T-helper 2 cell (primary cell): Measurements from ENCODE around the gene GATA3.
"Not testable (repeated sequence)": the region's sequence is repeated elsewhere in the genome, so short reads cannot be mapped to it uniquely, and the experiment has no call there.

Experiments used
- DNase-seq, 5 experiments: peaks; one replicate each; pipeline versions ENCODE4 v3.0.0 to v3.0.0-alpha.2; 2012 to 2022
- total RNA-seq, 2 donors: gene quantifications; one replicate each; lab custom pipeline; 2026; lab: John Stamatoyannopoulos, UW

GATA3 gene
- 112 to 148 reads per million in 2 donors for total RNA-seq

DNA sequence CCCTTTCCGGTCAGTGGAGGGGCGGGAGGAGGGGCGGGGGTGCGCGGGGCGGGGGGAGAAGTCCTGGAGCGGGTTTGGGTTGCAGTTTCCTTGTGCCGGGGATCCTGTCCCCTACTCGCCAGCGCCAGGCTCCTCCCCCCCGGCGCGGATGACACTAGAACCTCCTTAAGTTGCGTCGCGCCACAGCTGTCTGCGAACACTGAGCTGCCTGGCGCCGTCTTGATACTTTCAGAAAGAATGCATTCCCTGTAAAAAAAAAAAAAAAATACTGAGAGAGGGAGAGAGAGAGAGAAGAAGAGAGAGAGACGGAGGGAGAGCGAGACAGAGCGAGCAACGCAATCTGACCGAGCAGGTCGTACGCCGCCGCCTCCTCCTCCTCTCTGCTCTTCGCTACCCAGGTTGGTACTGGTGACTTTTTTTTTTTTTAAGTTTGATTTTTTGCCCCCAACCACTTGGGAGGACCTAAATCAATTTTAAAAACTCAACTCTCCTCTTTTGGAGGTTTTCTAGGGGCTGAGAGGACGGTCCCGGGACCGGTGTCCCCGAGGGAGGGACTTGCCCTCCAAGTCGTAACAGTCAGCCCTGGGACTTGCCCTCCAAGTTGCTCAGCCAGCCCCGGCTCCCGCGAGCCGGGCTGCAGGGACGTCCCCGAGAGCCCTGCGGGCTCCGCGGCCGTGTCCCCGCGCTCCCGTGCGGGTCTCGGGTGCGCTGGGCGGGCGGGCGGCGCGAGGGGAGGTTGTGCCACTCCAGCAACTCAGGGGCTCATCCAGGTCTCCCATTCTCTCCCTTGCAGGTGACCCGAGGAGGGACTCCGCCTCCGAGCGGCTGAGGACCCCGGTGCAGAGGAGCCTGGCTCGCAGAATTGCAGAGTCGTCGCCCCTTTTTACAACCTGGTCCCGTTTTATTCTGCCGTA, at the start of gene GATA3:
TSS of gene GATA3 (plus strand) at position 195 of the 914 bp plus-strand sequence. CDS start 968 bp downstream, outside the sequence.
- peak; percentile 73 to 97 (median 77) for DNase-seq

DNA sequence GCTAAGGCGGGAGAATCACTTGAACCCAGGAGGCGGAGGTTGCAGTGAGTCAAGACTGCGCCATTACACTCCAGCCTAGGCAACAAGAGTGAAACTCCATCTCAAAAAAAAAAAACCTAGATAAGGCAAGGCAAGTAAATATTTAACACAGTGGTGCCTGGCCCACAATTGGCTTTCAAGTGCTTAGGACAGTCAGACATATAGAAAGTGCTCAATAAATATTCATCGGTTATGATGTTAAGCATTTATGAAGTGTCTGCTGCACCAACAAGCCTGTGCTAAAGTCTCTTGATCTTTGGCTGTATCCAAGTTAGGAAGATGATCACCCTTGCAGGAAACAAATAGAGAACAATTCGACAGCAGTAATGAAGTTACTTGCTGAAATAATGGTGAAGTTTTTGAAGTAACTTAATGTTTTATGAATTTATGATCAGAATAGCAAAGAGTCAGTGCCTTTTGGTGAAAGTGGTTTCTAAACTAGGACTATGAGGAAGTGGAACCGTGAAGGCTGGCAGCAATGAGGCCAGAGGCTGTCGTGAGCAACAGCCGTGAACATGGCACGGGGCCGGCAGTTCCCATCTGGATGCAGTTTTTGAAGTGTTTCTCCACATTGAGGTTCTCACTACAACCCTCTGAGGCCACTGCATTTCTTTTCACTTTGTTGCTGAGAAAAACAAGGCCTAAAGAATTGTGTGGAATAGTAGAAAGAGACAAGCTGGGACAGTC, 48.1 kb upstream of the GATA3 start:
- DNase-seq: no peak

DNA sequence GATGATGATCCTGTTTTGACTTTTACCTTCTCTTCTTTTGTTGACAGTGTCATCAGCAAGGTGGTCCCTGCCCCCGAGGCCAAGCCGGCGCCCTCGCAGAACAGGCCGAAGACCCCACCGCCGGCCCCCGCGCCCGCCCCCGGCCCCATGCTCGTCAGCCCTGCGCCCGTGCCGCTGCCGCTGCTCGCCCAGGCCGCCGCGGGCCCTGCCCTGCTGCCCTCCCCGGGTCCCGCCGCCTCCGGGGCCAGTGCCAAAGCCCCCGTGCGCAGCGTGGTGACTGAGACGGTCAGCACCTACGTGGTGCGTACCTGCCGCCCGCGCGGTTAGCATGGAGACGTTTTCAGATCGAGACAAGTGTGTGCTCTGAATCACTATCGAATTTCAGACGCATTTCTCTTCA, 45.5 kb upstream of the GATA3 start:
- no peak for DNase-seq

GRCh38 chr10:8013006-8013405, 41.5 kb upstream of the GATA3 start:
- no peak for DNase-seq

DNA sequence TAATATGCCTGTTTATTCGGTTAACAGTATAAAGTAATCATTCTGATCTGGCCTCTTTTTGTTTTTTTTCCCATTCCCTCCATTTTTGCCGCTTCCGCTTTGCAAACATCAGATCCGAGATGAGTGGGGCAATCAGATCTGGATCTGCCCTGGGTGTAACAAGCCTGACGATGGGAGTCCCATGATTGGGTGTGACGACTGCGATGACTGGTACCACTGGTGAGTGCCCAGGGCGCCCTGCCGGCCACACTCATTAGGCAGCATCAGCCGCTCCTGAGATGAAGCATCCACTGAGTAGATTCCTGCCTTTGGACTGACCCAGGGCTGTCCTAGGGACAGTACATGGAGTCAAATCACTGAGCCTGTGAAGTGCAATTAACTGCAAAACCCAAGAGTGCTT, 40.9 kb upstream of the GATA3 start:
- no peak for DNase-seq

DNA sequence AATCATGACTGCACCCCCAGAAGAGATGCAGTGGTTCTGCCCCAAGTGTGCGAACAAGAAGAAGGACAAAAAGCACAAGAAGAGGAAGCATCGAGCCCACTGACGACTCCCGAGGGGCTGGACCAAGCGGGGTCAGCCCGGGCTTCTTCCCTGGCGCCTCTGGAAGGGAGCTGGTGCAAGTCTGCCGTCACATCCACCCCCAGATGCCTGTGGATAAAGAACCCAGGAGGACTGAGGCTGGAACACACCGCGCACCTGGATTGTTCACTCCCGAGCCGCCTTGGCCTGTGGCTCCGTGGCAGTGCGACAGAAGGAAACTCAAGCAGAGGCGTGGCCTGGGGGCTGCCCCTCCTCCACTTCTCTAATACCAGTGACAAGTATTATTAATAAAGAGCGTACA, 39.8 kb upstream of the GATA3 start:
- DNase-seq: no peak

- DNase-seq: no peak
These were observed 37.2 kb upstream of the GATA3 start for GRCh38 chr10:8017277-8017676.

DNA sequence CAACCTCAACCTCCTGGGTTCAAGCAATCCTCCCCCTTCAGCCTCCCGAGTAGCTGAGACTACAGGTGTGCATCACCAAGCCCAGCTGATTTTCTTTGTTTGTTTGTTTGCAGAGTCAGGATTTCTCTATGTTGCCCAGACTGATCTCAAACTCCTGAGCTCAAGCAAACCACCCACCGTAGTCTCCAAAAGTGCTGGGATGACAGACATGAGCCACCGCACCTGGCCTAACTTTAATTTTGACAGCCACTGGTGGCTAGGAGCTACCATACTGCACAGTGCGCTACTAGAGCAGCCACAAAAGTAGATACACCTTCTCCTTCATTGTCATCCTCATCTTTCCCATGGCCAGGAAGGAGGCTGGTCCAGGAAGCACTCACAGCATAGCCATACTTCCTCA, 31.2 kb upstream of the GATA3 start:
- no peak for DNase-seq

DNA sequence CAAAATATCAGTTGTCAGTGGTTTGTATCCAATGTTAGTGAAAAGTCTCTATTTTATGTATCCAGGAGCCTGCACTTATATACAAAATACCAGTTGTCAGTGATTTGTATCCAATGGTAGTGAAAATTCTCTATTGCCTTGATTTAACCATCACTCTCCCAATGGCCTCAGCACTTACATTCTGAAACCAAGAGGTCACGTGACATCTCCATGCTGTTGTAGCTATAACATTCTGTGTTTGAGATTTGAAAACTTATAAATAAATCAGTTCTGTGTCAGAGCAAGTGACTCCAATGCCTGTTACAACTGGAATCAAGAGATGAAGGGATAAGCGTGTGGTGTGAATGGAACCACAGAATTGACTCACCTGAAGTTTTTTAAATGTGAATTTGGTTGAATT, 30.6 kb upstream of the GATA3 start:
- DNase-seq: no peak

DNA sequence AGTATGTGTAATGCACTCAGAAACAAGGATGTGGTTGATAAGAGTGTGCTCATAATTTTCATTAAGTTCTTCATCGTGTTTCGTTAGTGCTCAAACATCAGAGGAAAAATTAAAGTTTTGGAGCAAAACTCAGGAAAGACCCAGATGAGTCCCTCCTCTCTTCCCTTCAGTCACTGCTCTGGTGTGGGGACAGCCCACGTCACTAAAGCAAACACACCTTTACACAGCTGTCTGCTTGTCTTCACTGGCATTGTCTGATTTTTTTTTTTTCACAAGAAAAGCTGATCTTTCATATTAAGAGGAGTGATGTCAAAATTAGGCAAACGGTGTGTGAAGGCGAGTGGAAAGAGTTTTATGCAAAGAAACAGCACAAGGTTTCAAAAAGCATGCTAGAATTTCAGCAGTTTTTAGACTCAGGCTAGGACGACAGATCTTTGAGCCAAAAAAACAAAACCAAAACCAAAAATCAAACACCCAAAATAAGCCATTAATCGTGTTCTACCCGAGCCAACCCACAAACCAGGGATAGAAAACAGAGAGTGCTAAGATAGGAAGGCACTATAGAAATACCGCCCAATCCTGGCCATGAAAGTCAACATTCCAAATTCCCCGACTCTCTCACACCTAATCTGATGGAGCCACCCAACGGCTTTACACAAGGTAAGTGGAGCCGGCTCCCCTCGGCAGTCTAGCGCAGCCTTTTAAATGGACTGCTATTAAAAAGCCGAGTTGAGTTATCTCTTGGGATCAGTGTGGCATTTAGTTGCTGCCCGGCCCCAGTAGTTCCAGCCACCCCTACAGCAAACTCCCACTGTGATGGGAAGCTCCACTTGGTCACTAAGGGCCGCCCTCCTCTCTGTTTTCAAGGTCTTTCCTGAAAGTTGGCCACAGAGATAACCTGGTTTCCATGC, 27.9 kb upstream of the GATA3 start:
- DNase-seq: no peak

GRCh38 chr10:8031211-8031610, 23.3 kb upstream of the GATA3 start:
- not testable (repeated sequence) for DNase-seq

DNA sequence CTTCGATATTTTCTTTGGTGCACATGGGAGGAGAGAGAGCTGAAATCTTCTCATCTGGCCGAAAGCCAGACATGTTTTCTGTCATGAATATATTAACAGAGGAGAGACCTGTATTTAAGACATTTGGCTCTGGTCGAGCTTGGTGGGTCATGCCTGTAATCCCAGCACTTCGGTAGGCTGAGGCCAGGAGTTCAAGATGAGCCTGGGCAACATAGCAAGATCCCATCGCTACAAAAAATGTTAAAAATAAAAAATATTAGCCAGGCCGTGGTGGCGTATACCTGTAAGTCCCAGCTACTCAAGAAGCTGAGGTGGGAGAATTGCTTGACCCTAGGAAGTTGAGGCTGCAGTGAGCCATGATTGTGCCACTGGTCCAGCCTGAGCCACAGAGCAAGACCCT, 21.9 kb upstream of the GATA3 start:
- no peak for DNase-seq

DNA sequence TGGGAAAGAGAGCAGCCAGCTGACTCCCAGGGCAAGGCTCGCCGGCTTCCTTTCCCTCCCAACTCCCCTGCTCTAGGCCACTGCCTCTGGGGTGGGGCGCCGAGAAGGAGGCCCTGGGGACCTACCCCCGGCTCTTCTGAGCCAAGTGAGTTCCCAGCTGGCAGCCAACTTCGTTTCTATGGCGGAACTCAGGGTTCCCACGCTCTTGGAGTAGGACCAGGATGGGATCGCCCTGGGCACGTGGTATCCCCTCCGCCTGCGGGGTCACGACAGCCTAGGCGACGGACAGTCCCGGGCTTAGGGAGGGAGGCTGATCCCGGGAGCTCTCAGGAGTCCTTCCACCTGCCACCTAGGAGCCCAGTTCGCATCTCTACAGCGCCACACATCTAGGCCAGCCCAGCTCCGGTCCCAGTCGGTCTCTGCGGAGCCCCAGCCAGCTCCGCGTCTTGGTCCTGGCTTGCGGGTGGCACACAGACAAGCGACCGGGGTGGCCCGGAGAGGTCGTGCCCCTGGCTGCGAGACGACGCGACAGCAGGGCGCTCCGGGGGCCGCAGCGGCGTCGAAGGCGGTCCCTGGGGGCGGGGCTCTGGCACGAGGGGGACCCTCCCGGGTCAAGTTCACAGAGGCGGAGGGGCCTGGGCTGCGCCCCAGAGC, 20.5 kb upstream of the GATA3 start:
- DNase-seq: no peak

- DNase-seq: peak in 1 of 5 experiments; percentile 3
These were observed 20.0 kb upstream of the GATA3 start for GRCh38 chr10:8034466-8035005.

GRCh38 chr10:8035006-8035640, 19.4 kb upstream of the GATA3 start:
- peak in 2 of 5 experiments; percentile 4 to 65 for DNase-seq

- DNase-seq: no peak
These were observed 18.6 kb upstream of the GATA3 start for GRCh38 chr10:8035641-8036470.

DNA sequence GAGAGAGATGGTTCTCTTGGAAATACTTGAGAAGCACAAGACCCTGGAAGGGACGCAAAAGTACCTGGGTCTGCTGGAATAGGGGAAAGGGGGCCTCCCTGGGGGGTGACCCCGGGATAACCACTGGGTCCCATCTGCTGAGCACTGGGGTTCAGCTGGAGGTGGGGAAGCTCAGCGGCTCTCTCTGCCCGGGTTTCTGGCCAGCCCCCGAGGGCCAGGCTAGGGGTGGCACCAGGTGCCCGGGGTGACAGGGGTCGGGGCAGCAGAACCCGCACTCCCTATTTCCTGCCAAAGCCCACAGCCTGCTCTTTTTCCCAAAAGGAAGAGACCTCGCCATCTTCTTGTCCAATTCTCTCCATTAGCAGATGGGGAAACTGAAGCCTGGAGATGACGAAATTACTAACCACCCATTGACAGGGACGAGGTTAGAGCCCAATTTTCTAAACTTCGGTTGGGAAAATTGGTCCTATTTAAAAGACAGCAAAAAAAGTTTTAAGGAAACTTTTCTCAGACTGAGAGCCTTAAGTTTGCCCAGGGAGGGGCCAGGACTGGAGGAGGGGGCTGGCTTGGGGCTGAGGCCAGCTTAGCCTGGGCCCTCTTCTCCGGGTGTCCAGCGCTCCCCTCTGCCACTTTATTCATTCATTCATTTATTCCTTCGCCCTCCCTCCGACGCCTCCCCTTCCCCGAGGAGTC, 17.8 kb upstream of the GATA3 start:
- DNase-seq: peak in 1 of 5 experiments; percentile 1

DNA sequence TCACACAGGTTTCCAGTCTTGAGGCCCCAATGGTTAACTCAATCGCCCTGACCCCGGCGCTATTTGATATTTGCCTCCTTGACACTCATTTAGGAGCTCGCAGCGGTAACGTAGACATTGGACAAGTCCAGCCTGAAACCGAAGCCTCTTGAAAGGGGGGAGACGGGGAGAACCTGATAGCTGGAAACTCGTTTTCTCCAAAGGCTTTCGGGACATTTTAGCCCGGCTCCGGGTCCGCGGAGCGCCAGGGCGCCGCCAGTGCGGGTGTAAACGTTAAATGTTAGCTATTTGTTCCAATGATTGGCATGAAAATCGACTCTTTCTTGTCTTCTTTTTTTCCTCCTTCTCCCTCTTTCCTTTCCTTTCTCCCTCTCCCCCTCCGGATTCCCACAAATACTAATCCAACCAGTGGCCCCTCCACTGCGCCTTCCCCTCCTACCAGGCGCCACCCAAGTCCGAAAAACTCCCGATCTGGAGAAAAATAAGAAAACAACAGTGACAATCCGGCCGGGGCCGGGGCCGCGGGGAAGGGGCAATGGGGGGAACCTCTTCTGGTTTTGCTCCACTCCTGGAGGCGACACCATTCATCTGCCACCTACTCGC, 17.2 kb upstream of the GATA3 start:
- no peak for DNase-seq
